SK-N-SH (cell line): Measurements from ENCODE around the gene ANKRD11.

Experiments
- TEAD4 ChIP-seq: IDR thresholded peaks from 2 replicates; pipeline ENCODE4 v1.4.0; 2012; ENCODE audit warnings: mild to moderate bottlenecking, borderline replicate concordance; ENCODE audit not compliant: insufficient read depth
- TF ChIP-seq, protein P1 (sequence below): fragments of 200-600 bp; sonication (generic); IDR thresholded peaks from 2 replicates; pipeline ENCODE4 v1.6.1; 2017; ENCODE audit warnings: antibody characterized with exemption, mild to moderate bottlenecking, moderate library complexity

DNA sequence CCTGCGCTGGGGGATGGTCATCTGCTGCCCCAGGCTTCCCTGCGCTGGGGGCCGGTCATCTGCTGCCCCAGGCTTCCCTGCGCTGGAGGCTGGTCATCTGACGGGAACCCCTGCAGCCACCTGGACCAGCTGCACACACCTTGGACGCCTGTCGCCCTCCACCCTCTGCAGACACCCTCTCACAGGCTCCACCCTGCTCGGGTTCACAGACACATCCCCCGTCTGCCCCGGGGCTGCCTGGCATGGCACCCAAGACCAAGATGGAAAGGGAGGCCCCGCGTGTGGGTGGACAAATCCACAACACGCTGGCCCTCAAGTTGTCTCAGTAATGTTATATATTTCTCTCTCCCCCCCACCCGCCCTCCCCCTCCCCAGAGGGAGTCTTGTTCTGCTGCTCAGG, 89.6 kb downstream of the ANKRD11 start:
- TF ChIP-seq, protein P1, sequence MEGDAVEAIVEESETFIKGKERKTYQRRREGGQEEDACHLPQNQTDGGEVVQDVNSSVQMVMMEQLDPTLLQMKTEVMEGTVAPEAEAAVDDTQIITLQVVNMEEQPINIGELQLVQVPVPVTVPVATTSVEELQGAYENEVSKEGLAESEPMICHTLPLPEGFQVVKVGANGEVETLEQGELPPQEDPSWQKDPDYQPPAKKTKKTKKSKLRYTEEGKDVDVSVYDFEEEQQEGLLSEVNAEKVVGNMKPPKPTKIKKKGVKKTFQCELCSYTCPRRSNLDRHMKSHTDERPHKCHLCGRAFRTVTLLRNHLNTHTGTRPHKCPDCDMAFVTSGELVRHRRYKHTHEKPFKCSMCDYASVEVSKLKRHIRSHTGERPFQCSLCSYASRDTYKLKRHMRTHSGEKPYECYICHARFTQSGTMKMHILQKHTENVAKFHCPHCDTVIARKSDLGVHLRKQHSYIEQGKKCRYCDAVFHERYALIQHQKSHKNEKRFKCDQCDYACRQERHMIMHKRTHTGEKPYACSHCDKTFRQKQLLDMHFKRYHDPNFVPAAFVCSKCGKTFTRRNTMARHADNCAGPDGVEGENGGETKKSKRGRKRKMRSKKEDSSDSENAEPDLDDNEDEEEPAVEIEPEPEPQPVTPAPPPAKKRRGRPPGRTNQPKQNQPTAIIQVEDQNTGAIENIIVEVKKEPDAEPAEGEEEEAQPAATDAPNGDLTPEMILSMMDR: no peak
- no peak for TF ChIP-seq TEAD4
